ENCODE measurements around the gene CPA3.

- TF ChIP-seq TBL1XR1 (IDR thresholded peaks at IDR 0.05; ENCODE audit: low read depth, low read length), result no peak
- TF ChIP-seq SP1 (IDR thresholded peaks at IDR 0.05; ENCODE audit: low read depth, low read length), result no peak
- TF ChIP-seq NKRF (conservative IDR thresholded peaks at IDR 0.05), result no peak
Observed at GRCh38 chr3:148883163-148883562, 18.1 kb downstream of the CPA3 start.
